A673 (cell line): ENCODE results near the gene MT2A. TPM values are rescaled to one million over a fixed set of nuclear protein-coding genes. Genes with fewer than 3 reads are reported as not detected.

Experiments
- BruUV-seq: library from RNA; stranded (reverse); fragments of 400-500 nt; replicated peaks from 2 replicates; lab custom pipeline; 2021; lab: Mats Ljungman, UMichigan
- CTCF ChIA-PET: fragments of 300-600 bp; sonication (Branson Sonifier 250); formaldehyde crosslinking; loops from one replicate; lab custom pipeline; 2022; ENCODE audit warnings: antibody characterized with exemption; lab: Charles Lee
- POLR2A ChIA-PET: fragments of 300-600 bp; sonication (Branson Sonifier 250); formaldehyde crosslinking; loops from one replicate; lab custom pipeline; 2022; ENCODE audit warnings: antibody characterized with exemption; ENCODE audit not compliant: low non-redundant PET; lab: Charles Lee
- DNase-seq: peaks from one replicate; pipeline ENCODE4 v3.0.0-alpha.2; 2015; ENCODE audit warnings: low spot score
- H3K27ac ChIP-seq: fragments of 200-600 bp; sonication (generic); 2 replicates; pipeline ENCODE4 v1.5.1; 2016; ENCODE audit warnings: mixed run types, low read depth, mild to moderate bottlenecking, mixed read lengths, antibody characterized with exemption, low read length; ENCODE audit not compliant: poor library complexity, severe bottlenecking
- H3K27me3 ChIP-seq: fragments of 200-600 bp; sonication (generic); replicated peaks from 2 replicates; pipeline ENCODE4 v1.6.1; 2017; ENCODE audit warnings: mixed run types, low read depth, mild to moderate bottlenecking, mixed read lengths, antibody characterized with exemption, low read length; ENCODE audit not compliant: insufficient read depth, poor library complexity
- H3K36me3 ChIP-seq: fragments of 200-600 bp; sonication (generic); 2 replicates; pipeline ENCODE4 v1.6.1; 2016; ENCODE audit warnings: mixed run types, mild to moderate bottlenecking, mixed read lengths, antibody characterized with exemption, low read length; ENCODE audit not compliant: insufficient read depth, poor library complexity, severe bottlenecking
- H3K4me1 ChIP-seq: fragments of 200-600 bp; sonication (generic); 2 replicates; pipeline ENCODE4 v1.6.1; 2017; ENCODE audit warnings: mixed run types, mild to moderate bottlenecking, mixed read lengths, antibody characterized with exemption, low read length; ENCODE audit not compliant: insufficient read depth, poor library complexity, severe bottlenecking
- H3K4me3 ChIP-seq: fragments of 200-600 bp; sonication (generic); 2 replicates; pipeline ENCODE4 v1.5.1; 2016; ENCODE audit warnings: low read depth, mixed run types, mild to moderate bottlenecking, mixed read lengths, low read length; ENCODE audit not compliant: poor library complexity, severe bottlenecking
- H3K9me3 ChIP-seq: fragments of 200-600 bp; sonication (generic); 2 replicates; pipeline ENCODE4 v1.6.1; 2016; ENCODE audit warnings: mixed run types, low read depth, mild to moderate bottlenecking, mixed read lengths, antibody characterized with exemption, low read length; ENCODE audit not compliant: poor library complexity, severe bottlenecking
- EZH2 ChIP-seq: fragments of 200-600 bp; sonication (generic); IDR thresholded peaks from 2 replicates; pipeline ENCODE4 v1.6.1; 2017; ENCODE audit warnings: borderline replicate concordance, low read depth, mild to moderate bottlenecking, mixed read lengths, antibody characterized with exemption, low read length; ENCODE audit not compliant: poor library complexity, severe bottlenecking
- intact Hi-C: fragments of 100-400 bp; cut with micrococcal nuclease; formaldehyde crosslinking; loops from one replicate; pipeline ENCODE4 v1.10.0; 2022; ENCODE audit not compliant: unreplicated experiment
- total RNA-seq: library from RNA; stranded (reverse); gene quantifications from 2 replicates; pipeline ENCODE4 v1.2.3, GENCODE V29; 2021
- TF ChIP-seq, protein P1 (sequence below): fragments of 300-800, 200-600 bp; sonication (generic); conservative IDR thresholded peaks from 2 replicates; pipeline ENCODE4 v1.5.1; 2017; ENCODE audit warnings: low read depth, mild to moderate bottlenecking, antibody characterized with exemption, low read length, moderate library complexity, mixed read lengths

Gene MT2A
- total RNA-seq, 1 experiment from 2014 or later: 218 TPM

GRCh38 chr16:56614549-56614991 is 6.2 kb downstream of the MT2A start:
- intact Hi-C loops: no loop called here
- Histone ChIP-seq H3K36me3 (no peaks in the 10 kb centered on the region), H3K4me3 (no peak overlapping the region), H3K9me3 (no peaks in the 10 kb centered on the region), H3K4me1 (peaks cover 14% of the 10 kb centered on the region), H3K27me3 (no peaks in the 10 kb centered on the region), H3K27ac (no peak overlapping the region)
- POLR2A ChIA-PET: interaction anchor here (0.9 kb wide), 1 partner anchor 16 kb away, joined by 3 read pairs; no protein-coding TSS in a partner anchor
- BruUV-seq: no TSS peak
- CTCF ChIA-PET: no interaction called here
- no peak for DNase-seq
- TF ChIP-seq, protein P1, sequence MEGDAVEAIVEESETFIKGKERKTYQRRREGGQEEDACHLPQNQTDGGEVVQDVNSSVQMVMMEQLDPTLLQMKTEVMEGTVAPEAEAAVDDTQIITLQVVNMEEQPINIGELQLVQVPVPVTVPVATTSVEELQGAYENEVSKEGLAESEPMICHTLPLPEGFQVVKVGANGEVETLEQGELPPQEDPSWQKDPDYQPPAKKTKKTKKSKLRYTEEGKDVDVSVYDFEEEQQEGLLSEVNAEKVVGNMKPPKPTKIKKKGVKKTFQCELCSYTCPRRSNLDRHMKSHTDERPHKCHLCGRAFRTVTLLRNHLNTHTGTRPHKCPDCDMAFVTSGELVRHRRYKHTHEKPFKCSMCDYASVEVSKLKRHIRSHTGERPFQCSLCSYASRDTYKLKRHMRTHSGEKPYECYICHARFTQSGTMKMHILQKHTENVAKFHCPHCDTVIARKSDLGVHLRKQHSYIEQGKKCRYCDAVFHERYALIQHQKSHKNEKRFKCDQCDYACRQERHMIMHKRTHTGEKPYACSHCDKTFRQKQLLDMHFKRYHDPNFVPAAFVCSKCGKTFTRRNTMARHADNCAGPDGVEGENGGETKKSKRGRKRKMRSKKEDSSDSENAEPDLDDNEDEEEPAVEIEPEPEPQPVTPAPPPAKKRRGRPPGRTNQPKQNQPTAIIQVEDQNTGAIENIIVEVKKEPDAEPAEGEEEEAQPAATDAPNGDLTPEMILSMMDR: no peak
- TF ChIP-seq EZH2: no peak

GRCh38 chr16:56615353-56615752 is 7.0 kb downstream of the MT2A start:
- no peak for DNase-seq
- peaks cover 6% of the 10 kb centered on the region for H3K4me1 ChIP-seq
- intact Hi-C loops: no loop called here

DNA sequence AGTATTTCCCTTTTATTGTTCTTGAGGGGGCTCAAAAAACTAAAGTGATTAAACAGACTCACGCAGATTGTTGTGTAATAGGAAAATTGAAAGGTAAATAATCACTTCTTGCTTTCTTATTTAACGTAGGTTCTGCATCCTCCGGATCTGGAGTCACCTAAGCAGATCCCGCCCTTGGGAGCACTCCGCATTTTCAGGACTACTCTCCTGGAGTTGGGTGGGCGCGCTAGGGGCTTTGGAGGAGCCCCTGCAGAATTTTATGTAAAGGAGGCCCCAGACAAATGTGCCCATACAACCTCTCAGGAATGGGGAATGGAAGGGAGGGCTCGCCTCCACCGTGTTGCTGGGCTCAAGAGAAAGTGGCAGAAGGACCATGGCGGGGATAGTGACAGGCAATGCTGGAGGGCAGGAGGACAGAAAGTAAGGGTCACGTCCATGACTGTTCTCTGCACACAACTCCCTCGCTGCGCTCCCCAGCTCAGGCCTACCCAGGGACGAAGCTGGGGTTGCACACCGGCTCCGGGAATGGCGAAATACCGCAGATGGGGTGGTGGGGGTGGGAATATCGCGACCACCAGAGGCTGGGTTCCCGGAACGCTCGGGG is 8.3 kb downstream of the MT2A start:
- no peaks in the 10 kb centered on the region for H3K4me1 ChIP-seq
- H3K27me3 ChIP-seq: no peaks in the 10 kb centered on the region
- TF ChIP-seq, protein P1: no peak
- no peak for TF ChIP-seq EZH2
- no peaks in the 10 kb centered on the region for H3K36me3 ChIP-seq
- ChIA-PET CTCF (no interaction called here), POLR2A (no interaction called here)
- no TSS peak for BruUV-seq
- no peak for DNase-seq
- H3K27ac ChIP-seq: no peak overlapping the region
- H3K9me3 ChIP-seq: no peaks in the 10 kb centered on the region
- intact Hi-C loops: no loop called here
- H3K4me3 ChIP-seq: no peak overlapping the region

More at GRCh38 chr16:56615353-56615752, 7.0 kb downstream of the MT2A start:
- CTCF ChIA-PET: no interaction called here
- H3K4me3 ChIP-seq: no peak overlapping the region
- no peak overlapping the region for H3K27ac ChIP-seq
- H3K27me3 ChIP-seq: no peaks in the 10 kb centered on the region
- TF ChIP-seq, protein P1: no peak
- BruUV-seq: no TSS peak
- H3K9me3 ChIP-seq: no peaks in the 10 kb centered on the region
- no peaks in the 10 kb centered on the region for H3K36me3 ChIP-seq
- POLR2A ChIA-PET: interaction anchor here (0.9 kb wide), 1 partner anchor 15 kb away, joined by 3 read pairs; no protein-coding TSS in a partner anchor
